Left lung (tissue), 10 donors: Measurements from ENCODE around the gene DHRSX. TPM values are rescaled to one million over a fixed set of nuclear protein-coding genes. Genes with fewer than 3 reads are reported as not detected.
A peak's percentile ranks its signal among the peaks of the same experiment; 100 is the strongest.
"Not testable (repeated sequence)": the region's sequence is repeated elsewhere in the genome, so short reads cannot be mapped to it uniquely, and the experiment has no call there.

Source experiments
- ATAC-seq: fragments of 200-7000 bp; cut with Tn5 transposase; one replicate; pipeline ENCODE4 v1.9.1; 2020; ENCODE audit warnings: moderate library complexity
- DNase-seq, 4 donors: peaks; one replicate each; pipeline ENCODE4 v3.0.0-alpha.2; 2013 to 2020
- H3K27ac ChIP-seq, 2 donors: fragments of 200-600 bp; sonication (generic) in 1 of 2; one replicate each; pipeline versions ENCODE4 v1.5.0 to v1.8.0; 2020 to 2021
- H3K27me3 ChIP-seq, 2 donors: fragments of 200-600 bp; sonication (generic) in 1 of 2; one replicate each; pipeline versions ENCODE4 v1.5.0 to v1.8.0; 2020 to 2021
- H3K36me3 ChIP-seq, 2 donors: fragments of 200-600 bp; sonication (generic) in 1 of 2; one replicate each; pipeline versions ENCODE4 v1.5.0 to v1.8.0; 2020 to 2021
- H3K4me1 ChIP-seq, 2 donors: fragments of 200-600 bp; one replicate each; pipeline ENCODE4 v1.8.0; 2021
- H3K4me3 ChIP-seq, 2 donors: fragments of 200-600 bp; sonication (generic) in 1 of 2; one replicate each; pipeline versions ENCODE4 v1.5.0 to v1.8.0; 2020 to 2021; ENCODE audit warnings: mild to moderate bottlenecking in 1 of 2
- H3K9me3 ChIP-seq, 2 donors: fragments of 200-600 bp; sonication (generic) in 1 of 2; one replicate each; pipeline versions ENCODE4 v1.5.0 to v1.8.0; 2020 to 2021
- CTCF ChIP-seq, 2 donors: fragments of 200-600 bp; sonication (generic) in 1 of 2; IDR thresholded peaks; one replicate each; pipeline versions ENCODE4 v1.5.0 to v1.8.0; 2021; ENCODE audit warnings: antibody characterized with exemption in 2 of 2
- intact Hi-C, 2 donors: fragments of 100-400 bp; cut with DNase I; formaldehyde crosslinking; loops; one replicate each; pipeline versions ENCODE4 v1.11.2 to v1.14.2; 2022
- polyA plus RNA-seq, 6 donors: library from polyadenylated mRNA; unstranded; fragments of 120-200 nt; gene quantifications; one replicate each; pipeline ENCODE4 v1.2.1, GENCODE V29; 2013; ENCODE audit not compliant: insufficient read length in 6 of 6
- total RNA-seq, 2 donors: library from RNA; stranded (reverse); fragmentation: NEBNext Ultra II Directional; extraction: Animal tissue kit (Norgen Biotek cat#: 25700); gene quantifications; one replicate each; pipeline ENCODE4 v1.2.1, GENCODE V29; 2021
- donor health status: DM: no; HTN: yes; CAD: no.
- donor health status: DM: no; HTN: no; CAD: no.

Gene DHRSX
- total and polyA plus RNA-seq, 8 donors = 20.2 to 31.5 (median 26.8) TPM

DNA sequence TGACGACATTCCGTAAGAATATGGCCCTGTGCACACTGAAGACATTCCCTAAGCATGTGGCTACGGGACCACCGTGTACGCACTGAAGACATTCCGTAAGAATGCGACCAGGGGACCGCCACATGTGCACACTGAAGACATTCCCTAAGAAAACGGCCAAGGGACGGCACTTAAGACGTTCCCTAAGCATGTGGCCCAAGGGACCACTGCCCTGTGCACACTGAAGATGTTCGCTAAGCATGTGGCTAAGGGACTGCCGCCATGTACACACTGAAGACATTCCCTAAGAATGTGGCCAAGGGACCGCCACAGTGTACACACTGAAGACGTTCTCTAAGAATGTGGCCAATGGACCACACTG is 21.4 kb downstream of the DHRSX start:
- TF ChIP-seq CTCF (IDR thresholded peaks at IDR 0.05) = no peak
- Histone ChIP-seq H3K36me3 (peaks cover 0 to 8% of the 10 kb centered on the region in 2 donors), H3K9me3 (no peaks in the 10 kb centered on the region), H3K4me3 (no peak overlapping the region), H3K27ac (no peak overlapping the region), H3K27me3 (no peaks in the 10 kb centered on the region), H3K4me1 (no peaks in the 10 kb centered on the region)
- DNase-seq (peak in 1 of 4 donors; percentile 22), ATAC-seq (no peak)
- intact Hi-C loops = no loop called here

- Histone ChIP-seq H3K36me3 (peaks cover 0 to 8% of the 10 kb centered on the region in 2 donors), H3K4me3 (no peak overlapping the region), H3K9me3 (no peaks in the 10 kb centered on the region), H3K4me1 (no peaks in the 10 kb centered on the region), H3K27ac (no peak overlapping the region), H3K27me3 (no peaks in the 10 kb centered on the region)
- ATAC-seq (no peak), DNase-seq (peak in 1 of 4 donors; percentile 19)
- intact Hi-C loops = no loop called here
- TF ChIP-seq CTCF (IDR thresholded peaks at IDR 0.05) = no peak
Observed at GRCh38 chrX:2478546-2479419, 22.0 kb downstream of the DHRSX start.

- ATAC-seq, H3K27ac ChIP-seq, H3K4me1 ChIP-seq, intact Hi-C loops, H3K9me3 ChIP-seq, H3K27me3 ChIP-seq, H3K4me3 ChIP-seq, H3K36me3 ChIP-seq: not testable (repeated sequence)
- peak in 1 of 4 donors; percentile 3 for DNase-seq
Observed at GRCh38 chrX:2477313-2477712, 23.5 kb downstream of the DHRSX start.

DNA sequence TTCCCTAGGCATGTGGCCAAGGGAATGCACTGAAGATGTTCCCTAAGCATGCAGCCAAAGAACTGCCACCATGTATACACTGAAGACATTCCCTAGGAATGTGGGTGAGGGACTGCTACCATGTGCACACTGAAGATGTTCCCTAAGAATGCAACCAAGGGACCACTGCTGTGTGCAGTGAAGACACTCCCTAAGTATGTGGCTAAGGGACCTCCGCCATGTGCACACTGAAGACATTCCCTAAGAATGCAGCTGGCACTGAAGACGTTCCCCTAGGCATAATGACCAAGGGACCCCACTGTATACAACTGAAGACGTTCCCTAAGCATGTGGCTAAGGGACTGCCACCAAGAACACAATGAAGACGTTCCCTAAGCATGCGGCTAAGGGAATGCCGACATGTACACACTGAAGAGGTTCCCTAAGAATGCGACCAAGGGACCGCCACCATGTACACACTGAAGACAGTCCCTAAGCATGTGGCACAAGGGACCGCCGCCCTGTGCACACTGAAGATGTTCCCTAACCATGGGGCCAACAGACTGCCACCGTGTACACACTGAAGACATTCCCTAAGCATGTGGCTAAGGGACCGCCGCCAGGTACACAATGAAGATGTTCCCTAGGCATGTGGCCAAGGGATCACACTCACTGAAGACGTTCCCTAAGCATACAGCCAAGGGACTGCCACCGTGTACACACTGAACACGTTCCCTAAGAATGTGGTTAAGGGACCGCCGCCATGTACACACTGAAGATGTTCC is 25.6 kb downstream of the DHRSX start:
- no peak overlapping the region for H3K4me3 ChIP-seq
- no peaks in the 10 kb centered on the region for H3K9me3 ChIP-seq
- H3K27me3 ChIP-seq = no peaks in the 10 kb centered on the region
- no peak for TF ChIP-seq CTCF (IDR thresholded peaks at IDR 0.05)
- H3K27ac ChIP-seq = no peak overlapping the region
- ATAC-seq (no peak), DNase-seq (peak in 1 of 4 donors; percentile 21)
- H3K4me1 ChIP-seq = no peaks in the 10 kb centered on the region
- H3K36me3 ChIP-seq = peaks cover 0 to 7% of the 10 kb centered on the region in 2 donors
- intact Hi-C loops = no loop called here

- intact Hi-C loops = no loop called here
- no peak overlapping the region for H3K4me3 ChIP-seq
Observed at GRCh38 chrX:2474280-2474962, 26.4 kb downstream of the DHRSX start.

DNA sequence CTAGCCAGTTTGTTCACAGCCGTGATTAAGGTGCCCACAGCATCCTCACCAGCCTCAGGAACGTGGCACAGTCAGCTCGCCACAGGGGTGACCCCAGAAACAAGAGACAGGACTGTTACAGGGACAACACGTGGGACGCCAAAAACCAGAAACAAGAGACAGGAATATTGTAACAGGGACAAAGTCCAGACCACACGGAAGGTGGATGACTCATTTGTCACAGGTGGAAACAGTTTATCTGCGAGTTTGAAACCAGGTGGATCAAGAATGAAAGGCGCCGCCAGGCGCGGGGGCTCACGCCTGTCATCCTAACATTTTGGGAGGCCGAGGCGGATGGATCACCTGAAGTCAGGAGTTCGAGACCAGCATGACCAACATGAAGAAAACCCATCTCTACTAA is 27.7 kb downstream of the DHRSX start:
- DNase-seq = peak in 1 of 4 donors; percentile 14
- H3K27me3 ChIP-seq, H3K36me3 ChIP-seq, intact Hi-C loops, H3K9me3 ChIP-seq, ATAC-seq, H3K27ac ChIP-seq, H3K4me3 ChIP-seq, H3K4me1 ChIP-seq: not testable (repeated sequence)

More at GRCh38 chrX:2474280-2474962, 26.4 kb downstream of the DHRSX start:
- Histone ChIP-seq H3K27me3 (no peaks in the 10 kb centered on the region), H3K9me3 (no peaks in the 10 kb centered on the region), H3K27ac (no peak overlapping the region), H3K4me1 (no peaks in the 10 kb centered on the region), H3K36me3 (no peaks in the 10 kb centered on the region)
- ATAC-seq (no peak), DNase-seq (peak in 1 of 4 donors; percentile 13)
- no peak for TF ChIP-seq CTCF (IDR thresholded peaks at IDR 0.05)
